ENCODE data around the gene AMOTL2.

AMOTL2 gene

GRCh38 chr3:134312873-134313846 lies 61.1 kb downstream of the AMOTL2 start:
- DNase-seq, result peak in 1 of 2 donors; percentile 16

- DNase-seq, result peak; percentile 18
Measured at GRCh38 chr3:134312072-134312872, 62.0 kb downstream of the AMOTL2 start.

- DNase-seq, result peak in 1 of 2 donors; percentile 3
Measured at GRCh38 chr3:134311693-134312071, 62.6 kb downstream of the AMOTL2 start.

- DNase-seq, result no peak
Measured at GRCh38 chr3:134311265-134311664, 63.0 kb downstream of the AMOTL2 start.

- no peak for DNase-seq
Measured at GRCh38 chr3:134309987-134310700, 64.1 kb downstream of the AMOTL2 start.

GRCh38 chr3:134308350-134308891 lies 65.8 kb downstream of the AMOTL2 start:
- DNase-seq, result peak; percentile 80 to 81

- no peak for DNase-seq
Measured at GRCh38 chr3:134307425-134307824, 66.8 kb downstream of the AMOTL2 start.

GRCh38 chr3:134306320-134306719 lies 67.9 kb downstream of the AMOTL2 start:
- no peak for DNase-seq
